T-cell (primary cell): ENCODE measurements around the gene SLC25A25. TPM values are rescaled to one million over a fixed set of nuclear protein-coding genes. Genes with fewer than 3 reads are reported as not detected.

Experiments used
- ATAC-seq, 4 experiments: fragments of 200-7000 bp in 3 of 4; fragments of 150-1000 bp in 1 of 4; cut with Tn5 transposase; replicated peaks in 1 of 4; 1 replicate in 3 of 4; 2 replicates in 1 of 4; pipeline ENCODE4 v1.10.0; 2021; ENCODE audit warnings: moderate library complexity in 3 of 4, mild to moderate bottlenecking in 2 of 4, moderate number of reproducible peaks in 1 of 4
- CTCF ChIA-PET, 2 donors: fragments of 300-600 bp; sonication (Branson Sonifier 250); formaldehyde crosslinking; loops; one replicate each; lab custom pipeline; 2022; ENCODE audit warnings: antibody characterized with exemption in 2 of 2; lab: Charles Lee
- POLR2A ChIA-PET, 2 donors: fragments of 300-600 bp; sonication (Branson Sonifier 250); formaldehyde crosslinking; loops; one replicate each; lab custom pipeline; 2022; ENCODE audit warnings: antibody characterized with exemption in 2 of 2; lab: Charles Lee
- DNase-seq, 35 experiments: peaks; one replicate each; pipeline versions ENCODE4 v3.0.0 to v3.0.0-alpha.2; 2013 to 2023
- H3K27ac ChIP-seq: one replicate; pipeline ENCODE4 v1.5.1; 2013; ENCODE audit warnings: low read length
- H3K27me3 ChIP-seq, 2 experiments: replicated peaks in 1 of 2; 1 replicate in 1 of 2; 2 replicates in 1 of 2; pipeline versions ENCODE4 v1.6.1 to v1.7.0; 2013; ENCODE audit warnings: low read length in 1 of 2, mixed read lengths in 1 of 2; ENCODE audit not compliant: control insufficient read depth in 2 of 2, insufficient read depth in 2 of 2; ENCODE audit errors: extremely low read depth in 1 of 2
- H3K36me3 ChIP-seq, 2 donors: 1 replicate in 1 of 2; 2 replicates in 1 of 2; pipeline versions ENCODE4 v1.6.1 to v1.7.0; 2013; ENCODE audit warnings: low read length in 1 of 2; ENCODE audit not compliant: control insufficient read depth in 2 of 2, insufficient read depth in 1 of 2; ENCODE audit errors: extremely low read depth in 1 of 2
- H3K4me1 ChIP-seq, 2 experiments: 1 replicate in 1 of 2; 2 replicates in 1 of 2; pipeline versions ENCODE4 v1.6.1 to v1.7.0; 2013; ENCODE audit warnings: low read length in 2 of 2, mixed read lengths in 1 of 2; ENCODE audit not compliant: insufficient read depth in 2 of 2, control insufficient read depth in 1 of 2; ENCODE audit errors: extremely low read depth in 1 of 2
- H3K4me3 ChIP-seq, 2 donors: 1 replicate in 1 of 2; 2 replicates in 1 of 2; pipeline versions ENCODE4 v1.5.1 to v1.7.0; 2013; ENCODE audit warnings: mild to moderate bottlenecking in 2 of 2, low read length in 1 of 2, moderate library complexity in 1 of 2; ENCODE audit not compliant: control insufficient read depth in 1 of 2; ENCODE audit errors: extremely low read depth in 1 of 2
- H3K9me3 ChIP-seq: 2 replicates; pipeline ENCODE4 v1.7.0; 2013
- H3K27ac Mint-ChIP-seq, 2 donors: one replicate each; pipeline ENCODE4 v1.8.0; 2020 to 2021; ENCODE audit warnings: mild to moderate bottlenecking in 2 of 2, mixed read lengths in 2 of 2
- H3K27me3 Mint-ChIP-seq, 2 donors: one replicate each; pipeline ENCODE4 v1.8.0; 2021 to 2022; ENCODE audit warnings: mixed read lengths in 2 of 2
- H3K36me3 Mint-ChIP-seq: one replicate; pipeline ENCODE4 v1.8.0; 2021; ENCODE audit warnings: mixed read lengths
- H3K4me1 Mint-ChIP-seq, 3 donors: one replicate each; pipeline ENCODE4 v1.8.0; 2020 to 2022; ENCODE audit warnings: mixed read lengths in 3 of 3, mild to moderate bottlenecking in 1 of 3
- H3K4me3 Mint-ChIP-seq, 3 donors: one replicate each; pipeline ENCODE4 v1.8.0; 2020 to 2022; ENCODE audit warnings: mild to moderate bottlenecking in 3 of 3, mixed read lengths in 3 of 3, moderate library complexity in 3 of 3
- H3K9me3 Mint-ChIP-seq, 3 donors: one replicate each; pipeline ENCODE4 v1.8.0; 2020 to 2022; ENCODE audit warnings: mixed read lengths in 3 of 3
- WGBS: methylation state at CpG from one replicate; pipeline ENCODE4 v1.1.5; 2013; ENCODE audit warnings: missing lambda C conversion rate; ENCODE audit not compliant: insufficient coverage; 5-methylcytosine and 5-hydroxymethylcytosine counted together
- total RNA-seq, 35 experiments: library from RNA in 6 of 35; stranded (reverse) in 6 of 35; fragments of 120-200 nt in 1 of 35; gene quantifications; one replicate each; pipeline versions ENCODE4 v1.2.1 to v1.2.4 and lab custom pipeline; 2013 to 2026

The SLC25A25 gene
- total RNA-seq, 5 donors from 2014 or later (not counting 1 experiment from before 2014, with no cell fraction given), result 11.8 to 21.0 (median 17.3) TPM

DNA sequence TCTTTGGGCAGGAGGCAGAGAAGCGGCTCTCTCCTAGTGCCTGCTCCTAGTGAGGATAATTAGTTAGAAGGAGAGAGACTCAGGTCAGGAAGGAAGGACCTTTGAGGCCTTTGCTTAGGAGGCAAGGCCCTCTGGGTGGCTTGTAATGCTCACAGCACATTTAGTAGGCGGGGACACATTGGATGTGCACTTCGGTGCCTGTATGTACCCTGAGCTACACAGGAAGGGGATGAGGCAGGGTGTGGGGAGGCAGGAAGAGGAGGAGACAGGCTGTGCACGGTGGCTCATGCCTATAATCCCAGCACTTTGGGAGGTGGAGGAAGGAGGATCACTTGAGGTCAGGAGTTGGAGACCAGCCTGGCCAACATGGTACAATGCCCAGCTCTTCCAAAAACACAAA, 74.0 kb downstream of the SLC25A25 start:
- H3K27me3 ChIP-seq, result no peaks in the 10 kb centered on the region
- H3K36me3 ChIP-seq, result no peaks in the 10 kb centered on the region
- peaks cover 17 to 18% (median 18%) of the 10 kb centered on the region in 3 donors for H3K4me1 Mint-ChIP-seq
- CTCF ChIA-PET, result interaction anchor here in 1 of 2 donors (0.6 to 0.7 kb wide), 2 partner anchors 14 to 153 kb away, joined by 3 to 4 read pairs; no protein-coding TSS in a partner anchor
- H3K27ac ChIP-seq, result no peak overlapping the region
- H3K9me3 ChIP-seq, result no peaks in the 10 kb centered on the region
- H3K4me3 Mint-ChIP-seq, result peak overlapping the region in 1 of 3 donors; percentile 56
- H3K4me1 ChIP-seq, result peaks cover 9 to 16% of the 10 kb centered on the region in 2 experiments
- no peaks in the 10 kb centered on the region for H3K36me3 Mint-ChIP-seq
- POLR2A ChIA-PET, result no interaction called here
- H3K4me3 ChIP-seq, result peak overlapping the region in 1 of 2 donors; percentile 6
- peak in 3 of 35 experiments; percentile 18 to 36 (median 22) for DNase-seq
- H3K27me3 Mint-ChIP-seq, result no peaks in the 10 kb centered on the region
- no peaks in the 10 kb centered on the region for H3K9me3 Mint-ChIP-seq
- peak; percentile 86 to 94 (median 89) for ATAC-seq
- WGBS, result 61% methylated on average over 3 of the region's 4 CpGs
- peak overlapping the region; percentile 85 to 90 for H3K27ac Mint-ChIP-seq

DNA sequence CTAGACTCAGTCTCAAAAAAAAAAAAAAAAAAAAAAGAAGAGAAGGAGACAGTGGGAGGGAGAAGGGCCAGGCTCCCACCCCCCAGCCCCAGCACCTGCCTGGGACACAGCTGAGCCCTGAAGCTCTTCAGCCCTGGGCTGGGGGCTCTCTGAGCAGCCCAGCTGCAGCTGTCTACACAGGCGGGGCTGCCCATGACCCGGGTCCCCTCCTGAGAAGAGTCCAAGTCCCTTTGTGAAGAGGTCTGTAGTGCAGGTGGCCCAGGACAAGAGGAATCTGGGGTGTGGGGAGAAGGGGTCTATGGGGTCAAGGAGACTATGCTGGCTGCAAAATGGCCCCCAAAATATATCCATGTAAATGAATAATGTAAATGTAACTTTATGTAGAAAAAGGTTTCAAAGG, 74.6 kb downstream of the SLC25A25 start:
- ATAC-seq, result no peak
- Histone ChIP-seq H3K36me3 (no peaks in the 10 kb centered on the region), H3K27ac (no peak overlapping the region), H3K4me1 (peaks cover 9 to 16% of the 10 kb centered on the region in 2 experiments), H3K9me3 (no peaks in the 10 kb centered on the region), H3K4me3 (no peak overlapping the region), H3K27me3 (no peaks in the 10 kb centered on the region)
- H3K27ac Mint-ChIP-seq, result peak overlapping the region in 1 of 2 donors; percentile 90
- no peaks in the 10 kb centered on the region for H3K36me3 Mint-ChIP-seq
- POLR2A ChIA-PET, result no interaction called here
- H3K9me3 Mint-ChIP-seq, result no peaks in the 10 kb centered on the region
- H3K27me3 Mint-ChIP-seq, result no peaks in the 10 kb centered on the region
- DNase-seq, result no peak
- peaks cover 16 to 18% (median 18%) of the 10 kb centered on the region in 3 donors for H3K4me1 Mint-ChIP-seq
- peak overlapping the region in 1 of 3 donors; percentile 56 for H3K4me3 Mint-ChIP-seq
- WGBS, result no CpG with 5 or more reads among the region's 2 CpGs
- CTCF ChIA-PET, result interaction anchor here in 1 of 2 donors (0.6 to 0.7 kb wide), 2 partner anchors 14 to 152 kb away, joined by 3 to 4 read pairs; no protein-coding TSS in a partner anchor

DNA sequence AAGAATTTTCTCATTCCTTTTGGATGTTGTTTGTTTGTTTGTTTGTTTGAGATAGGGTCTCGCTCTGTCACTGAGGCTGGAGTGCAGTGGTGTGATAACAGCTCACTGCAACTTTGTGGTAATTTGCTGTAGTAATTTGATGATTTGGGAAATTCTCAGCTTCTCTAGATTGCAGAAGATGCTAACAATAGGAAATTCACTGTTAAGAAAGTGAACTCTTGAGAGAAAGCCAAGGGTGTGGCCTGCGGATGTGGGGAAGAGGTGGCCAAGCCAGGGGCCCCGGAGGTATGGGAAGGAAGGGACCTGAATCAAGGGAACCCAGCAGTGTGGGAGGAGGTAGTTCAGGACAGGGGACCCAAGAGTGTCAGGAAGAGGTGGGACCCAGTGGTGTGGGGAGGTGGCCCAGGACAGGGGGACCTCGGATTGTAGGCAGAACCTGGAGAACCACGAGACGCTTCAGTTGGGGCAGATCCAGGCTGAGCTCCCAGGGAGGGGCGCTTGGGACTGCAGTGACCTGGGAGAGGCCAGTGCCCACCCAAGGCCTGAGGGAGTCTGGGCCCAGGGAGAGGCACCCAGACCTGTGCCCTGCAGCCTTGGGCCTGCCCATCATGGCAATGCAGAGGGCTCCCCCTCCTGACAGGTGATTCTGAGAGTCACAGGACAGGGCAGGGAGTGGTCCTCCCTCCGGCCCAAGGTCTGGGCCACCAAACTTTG, 75.7 kb downstream of the SLC25A25 start:
- WGBS, result 87% methylated on average over 7 of the region's 8 CpGs
- H3K4me3 ChIP-seq, result no peak overlapping the region
- Mint-ChIP-seq H3K36me3 (no peaks in the 10 kb centered on the region), H3K27me3 (no peaks in the 10 kb centered on the region), H3K27ac (peak overlapping the region in 1 of 2 donors; percentile 2), H3K4me1 (peaks cover 16 to 18% (median 18%) of the 10 kb centered on the region in 3 donors), H3K4me3 (no peak overlapping the region), H3K9me3 (no peaks in the 10 kb centered on the region)
- no peaks in the 10 kb centered on the region for H3K9me3 ChIP-seq
- DNase-seq (no peak), ATAC-seq (no peak)
- peaks cover 9 to 16% of the 10 kb centered on the region in 2 experiments for H3K4me1 ChIP-seq
- CTCF ChIA-PET, result interaction anchor here in 1 of 2 donors (0.6 kb wide), 1 partner anchor 86 kb away, joined by 3 read pairs; no protein-coding TSS in a partner anchor
- no peaks in the 10 kb centered on the region for H3K36me3 ChIP-seq
- H3K27me3 ChIP-seq, result peaks cover 0 to 3% of the 10 kb centered on the region in 2 experiments
- no peak overlapping the region for H3K27ac ChIP-seq
- POLR2A ChIA-PET, result no interaction called here

DNA sequence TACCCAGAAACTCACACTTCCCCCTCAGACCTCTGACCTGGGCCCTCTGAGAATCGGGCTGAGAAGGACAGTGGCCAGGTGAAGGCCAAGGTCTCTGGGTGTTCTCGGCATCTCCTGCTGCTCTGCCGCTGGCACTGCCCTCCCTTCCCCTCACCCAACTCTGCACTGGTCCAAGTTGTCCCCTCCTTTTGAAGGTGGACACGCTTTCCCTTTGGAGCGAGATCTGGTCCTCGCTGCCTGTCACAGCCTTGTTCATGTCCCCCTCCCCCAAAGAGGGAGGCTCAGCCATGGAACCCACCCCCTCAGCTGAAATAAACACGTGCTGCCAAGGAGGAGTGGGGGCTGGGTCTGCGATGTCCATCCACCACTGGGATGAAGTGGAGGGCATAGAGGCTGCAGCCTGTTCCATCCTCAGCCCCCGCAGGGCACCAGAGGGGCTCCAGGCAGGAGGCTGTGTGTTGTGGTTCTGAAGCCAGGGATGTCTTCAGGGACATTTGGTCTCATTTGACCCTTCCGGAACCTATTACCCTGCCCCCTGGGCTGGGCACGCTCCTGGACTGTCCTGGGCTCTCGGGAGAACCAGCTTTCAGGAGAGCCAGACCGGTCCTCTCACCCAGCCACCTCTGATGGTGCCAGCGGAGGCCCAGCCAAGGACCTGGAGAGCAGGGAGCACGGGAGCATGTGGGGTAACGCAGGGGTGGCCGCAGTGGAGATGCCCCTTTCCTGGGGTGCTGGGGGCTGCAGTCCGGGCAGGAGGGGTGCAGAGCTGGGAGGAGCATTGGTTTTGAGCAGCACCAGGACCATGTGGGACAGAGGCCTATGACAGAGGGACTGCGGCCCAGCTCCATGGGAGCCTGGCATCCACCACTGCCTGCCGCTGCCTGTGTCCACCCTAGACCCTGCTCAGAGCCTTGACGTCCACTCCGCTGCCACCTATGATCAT, 76.5 kb downstream of the SLC25A25 start:
- ChIA-PET POLR2A (interaction anchor here in 1 of 2 donors (0.5 kb wide), 1 partner anchor 1165 kb away, joined by 3 read pairs; no protein-coding TSS in a partner anchor), CTCF (no interaction called here)
- no peaks in the 10 kb centered on the region for H3K9me3 Mint-ChIP-seq
- Histone ChIP-seq H3K9me3 (no peaks in the 10 kb centered on the region), H3K36me3 (no peaks in the 10 kb centered on the region), H3K4me3 (no peak overlapping the region), H3K27me3 (peaks cover 0 to 3% of the 10 kb centered on the region in 2 experiments), H3K27ac (no peak overlapping the region), H3K4me1 (peaks cover 9 to 16% of the 10 kb centered on the region in 2 experiments)
- no peaks in the 10 kb centered on the region for H3K27me3 Mint-ChIP-seq
- DNase-seq (no peak), ATAC-seq (no peak)
- no peak overlapping the region for H3K27ac Mint-ChIP-seq
- no peaks in the 10 kb centered on the region for H3K36me3 Mint-ChIP-seq
- peaks cover 16 to 18% (median 18%) of the 10 kb centered on the region in 3 donors for H3K4me1 Mint-ChIP-seq
- 89% methylated on average over 15 of the region's 22 CpGs for WGBS
- H3K4me3 Mint-ChIP-seq, result no peak overlapping the region

DNA sequence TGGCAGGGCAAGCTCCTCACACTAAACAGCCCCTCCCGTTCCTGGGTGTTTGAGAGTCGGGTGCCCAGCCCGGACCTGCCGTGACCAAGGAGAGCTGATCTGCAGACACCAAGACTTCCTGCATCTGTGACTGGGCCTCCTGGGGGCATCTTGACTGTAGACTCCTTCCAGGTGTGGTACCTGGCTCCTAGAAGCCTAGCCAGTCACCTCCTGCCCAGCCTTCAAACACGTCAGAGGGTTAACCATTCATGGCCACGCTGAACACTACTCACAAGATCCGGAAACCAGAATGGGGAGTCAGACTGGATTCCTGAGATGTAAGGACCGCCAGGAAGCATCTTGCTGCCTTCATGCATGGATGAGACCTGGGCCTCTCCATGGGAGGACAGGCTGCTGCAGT, 77.5 kb downstream of the SLC25A25 start:
- Mint-ChIP-seq H3K27me3 (no peaks in the 10 kb centered on the region), H3K4me3 (no peak overlapping the region), H3K4me1 (peaks cover 18 to 23% (median 20%) of the 10 kb centered on the region in 3 donors), H3K27ac (no peak overlapping the region), H3K36me3 (no peaks in the 10 kb centered on the region), H3K9me3 (no peaks in the 10 kb centered on the region)
- Histone ChIP-seq H3K9me3 (no peaks in the 10 kb centered on the region), H3K27me3 (peaks cover 0 to 9% of the 10 kb centered on the region in 2 experiments), H3K4me3 (no peak overlapping the region), H3K27ac (no peak overlapping the region), H3K36me3 (no peaks in the 10 kb centered on the region), H3K4me1 (peaks cover 9 to 19% of the 10 kb centered on the region in 2 experiments)
- POLR2A ChIA-PET, result no interaction called here
- ATAC-seq, result no peak
- 71% methylated on average over 8 of the region's 8 CpGs for WGBS
- CTCF ChIA-PET, result no interaction called here
- no peak for DNase-seq

DNA sequence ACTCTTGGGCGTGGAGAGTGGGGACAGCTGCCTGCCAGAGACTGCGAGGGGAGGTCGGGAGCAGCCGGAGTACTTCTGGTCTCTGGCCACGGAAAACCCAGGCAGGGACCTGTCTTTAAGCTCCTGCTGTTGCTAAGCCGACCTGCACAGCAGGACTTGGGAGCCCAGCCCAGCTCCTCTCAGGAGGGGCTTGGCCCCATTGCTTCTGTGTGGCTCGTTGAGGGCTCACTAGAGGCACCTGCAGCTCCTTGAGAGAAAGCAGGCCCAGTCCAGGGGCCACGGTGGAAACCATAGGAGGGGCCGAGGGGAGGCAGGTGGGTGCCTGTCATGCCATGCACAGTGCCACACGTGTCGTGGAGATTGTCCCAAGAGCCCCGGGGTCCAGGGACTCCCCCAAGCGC, 77.9 kb downstream of the SLC25A25 start:
- Histone ChIP-seq H3K9me3 (no peaks in the 10 kb centered on the region), H3K27ac (no peak overlapping the region), H3K4me1 (peaks cover 9 to 20% of the 10 kb centered on the region in 2 experiments), H3K36me3 (no peaks in the 10 kb centered on the region), H3K4me3 (no peak overlapping the region), H3K27me3 (peaks cover 0 to 14% of the 10 kb centered on the region in 2 experiments)
- H3K36me3 Mint-ChIP-seq, result no peaks in the 10 kb centered on the region
- H3K4me3 Mint-ChIP-seq, result no peak overlapping the region
- ChIA-PET POLR2A (no interaction called here), CTCF (no interaction called here)
- no peak for ATAC-seq
- no peaks in the 10 kb centered on the region for H3K27me3 Mint-ChIP-seq
- no peak overlapping the region for H3K27ac Mint-ChIP-seq
- H3K4me1 Mint-ChIP-seq, result peaks cover 18 to 27% (median 20%) of the 10 kb centered on the region in 3 donors
- no peaks in the 10 kb centered on the region for H3K9me3 Mint-ChIP-seq
- 83% methylated on average over 12 of the region's 13 CpGs for WGBS
- no peak for DNase-seq
